ENCODE results near the gene PTPRF. TPM values are rescaled to one million over a fixed set of nuclear protein-coding genes. Genes with fewer than 3 reads are reported as not detected.

PTPRF gene
- polyA plus RNA-seq, 1 experiment = 97.0 TPM

DNA sequence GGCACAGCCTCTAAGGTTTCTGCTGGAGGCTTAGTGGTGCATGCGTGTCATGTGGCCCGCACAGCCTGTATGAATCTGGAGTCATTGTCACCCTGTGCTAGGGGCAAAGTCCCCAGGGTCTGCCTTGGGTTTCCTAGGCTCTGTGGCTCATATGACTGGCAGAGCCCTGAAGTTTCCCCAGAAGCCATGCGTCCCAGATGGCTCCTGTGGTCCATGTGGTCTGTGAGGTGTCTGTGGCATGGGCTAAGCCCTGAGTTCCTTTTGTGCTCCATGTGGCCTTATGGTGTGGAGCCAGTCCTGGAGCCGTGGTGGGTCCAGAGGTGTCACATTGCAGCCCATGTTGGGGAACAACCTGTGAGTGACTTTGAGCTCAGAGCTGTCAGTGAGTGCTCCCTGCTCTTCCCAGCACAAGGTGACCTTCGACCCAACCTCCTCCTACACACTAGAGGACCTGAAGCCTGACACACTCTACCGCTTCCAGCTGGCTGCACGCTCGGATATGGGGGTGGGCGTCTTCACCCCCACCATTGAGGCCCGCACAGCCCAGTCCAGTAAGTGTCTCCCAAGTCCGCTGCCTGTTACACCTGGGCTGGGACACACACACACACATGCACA, 61.5 kb downstream of the PTPRF start:
- Histone ChIP-seq H3K27me3 (ENCODE audit: control insufficient read depth, insufficient read depth, low read length) (no peaks in the 10 kb centered on the region), H3K4me3 (ENCODE audit: low read depth, low read length) (no peak overlapping the region), H3K36me3 (ENCODE audit: control insufficient read depth, insufficient read depth, low read length) (peaks cover 46% of the 10 kb centered on the region)
- ChIA-PET CTCF (interaction anchor here (0.5 kb wide), 1 partner anchor 54 kb away, joined by 3 read pairs; no protein-coding TSS in a partner anchor), POLR2A (no interaction called here)
- TF ChIP-seq, protein P1, sequence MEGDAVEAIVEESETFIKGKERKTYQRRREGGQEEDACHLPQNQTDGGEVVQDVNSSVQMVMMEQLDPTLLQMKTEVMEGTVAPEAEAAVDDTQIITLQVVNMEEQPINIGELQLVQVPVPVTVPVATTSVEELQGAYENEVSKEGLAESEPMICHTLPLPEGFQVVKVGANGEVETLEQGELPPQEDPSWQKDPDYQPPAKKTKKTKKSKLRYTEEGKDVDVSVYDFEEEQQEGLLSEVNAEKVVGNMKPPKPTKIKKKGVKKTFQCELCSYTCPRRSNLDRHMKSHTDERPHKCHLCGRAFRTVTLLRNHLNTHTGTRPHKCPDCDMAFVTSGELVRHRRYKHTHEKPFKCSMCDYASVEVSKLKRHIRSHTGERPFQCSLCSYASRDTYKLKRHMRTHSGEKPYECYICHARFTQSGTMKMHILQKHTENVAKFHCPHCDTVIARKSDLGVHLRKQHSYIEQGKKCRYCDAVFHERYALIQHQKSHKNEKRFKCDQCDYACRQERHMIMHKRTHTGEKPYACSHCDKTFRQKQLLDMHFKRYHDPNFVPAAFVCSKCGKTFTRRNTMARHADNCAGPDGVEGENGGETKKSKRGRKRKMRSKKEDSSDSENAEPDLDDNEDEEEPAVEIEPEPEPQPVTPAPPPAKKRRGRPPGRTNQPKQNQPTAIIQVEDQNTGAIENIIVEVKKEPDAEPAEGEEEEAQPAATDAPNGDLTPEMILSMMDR (IDR thresholded peaks at IDR 0.05; ENCODE audit: insufficient read depth, low read depth, low read length) = no peak
- DNase-seq (ENCODE audit: low read depth) = no peak

DNA sequence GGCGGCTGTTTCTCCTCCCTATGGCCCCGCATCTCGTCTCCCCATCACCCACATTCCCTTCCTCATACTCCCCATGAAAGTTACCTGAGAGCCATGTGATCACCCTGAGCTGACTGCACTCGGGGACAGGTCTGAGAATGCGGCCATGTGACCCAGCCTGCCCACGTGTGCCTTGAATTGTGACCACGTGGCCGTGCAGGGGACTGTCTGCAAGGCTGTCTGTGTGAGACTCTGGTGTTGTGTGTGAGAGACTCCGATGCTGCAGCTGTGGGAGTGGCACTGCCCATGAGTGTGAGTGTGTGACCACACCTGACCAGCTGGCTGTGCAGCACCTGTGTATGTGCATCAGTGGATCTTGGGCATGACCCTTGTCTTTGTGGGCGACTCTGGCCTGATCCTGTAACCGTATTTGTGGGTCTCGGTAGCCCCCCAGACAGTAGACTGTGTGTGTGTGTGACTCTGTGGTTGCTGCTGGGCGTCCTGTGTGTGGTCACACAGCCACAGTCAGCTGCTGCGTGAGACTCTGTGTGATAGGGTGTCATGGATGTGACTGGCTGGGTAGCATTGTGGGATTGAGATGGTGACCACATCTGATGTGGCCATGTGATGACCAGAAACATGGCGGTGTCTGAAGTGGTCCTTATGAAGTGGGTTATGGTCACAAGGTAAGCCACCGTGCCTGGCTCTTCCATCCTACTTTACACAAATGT, 62.4 kb downstream of the PTPRF start:
- Histone ChIP-seq H3K4me3 (ENCODE audit: low read depth, low read length) (no peak overlapping the region), H3K27me3 (ENCODE audit: control insufficient read depth, insufficient read depth, low read length) (no peaks in the 10 kb centered on the region), H3K36me3 (ENCODE audit: control insufficient read depth, insufficient read depth, low read length) (peaks cover 52% of the 10 kb centered on the region)
- ChIA-PET POLR2A (no interaction called here), CTCF (no interaction called here)
- TF ChIP-seq, protein P1 (IDR thresholded peaks at IDR 0.05; ENCODE audit: insufficient read depth, low read depth, low read length) = no peak
- no peak for DNase-seq (ENCODE audit: low read depth)

DNA sequence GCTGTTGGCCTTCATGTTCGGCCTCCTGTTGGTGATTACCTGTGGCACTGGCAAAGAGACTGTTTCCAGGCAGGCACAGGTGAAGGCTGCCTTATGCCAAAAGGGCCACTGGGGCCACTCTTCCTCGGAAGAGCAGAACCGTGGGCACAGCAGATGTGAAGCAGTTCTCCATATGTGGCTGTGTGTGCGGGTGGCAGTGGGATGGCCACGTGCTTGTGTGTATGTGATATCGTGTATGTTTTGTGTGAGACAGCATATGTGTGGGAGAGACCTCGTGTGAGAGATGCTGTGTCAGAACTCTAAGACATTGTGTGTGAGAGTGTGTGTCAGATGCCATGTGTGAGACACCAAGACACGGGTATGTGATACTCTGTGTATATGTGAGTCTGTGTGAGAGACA, 65.9 kb downstream of the PTPRF start:
- Histone ChIP-seq H3K36me3 (ENCODE audit: control insufficient read depth, insufficient read depth, low read length) (peaks cover 45% of the 10 kb centered on the region), H3K27me3 (ENCODE audit: control insufficient read depth, insufficient read depth, low read length) (no peaks in the 10 kb centered on the region), H3K4me3 (ENCODE audit: low read depth, low read length) (no peak overlapping the region)
- CTCF ChIA-PET = no interaction called here
- TF ChIP-seq, protein P1 (IDR thresholded peaks at IDR 0.05; ENCODE audit: insufficient read depth, low read depth, low read length) = no peak
- DNase-seq (ENCODE audit: low read depth) = no peak
- POLR2A ChIA-PET = no interaction called here

DNA sequence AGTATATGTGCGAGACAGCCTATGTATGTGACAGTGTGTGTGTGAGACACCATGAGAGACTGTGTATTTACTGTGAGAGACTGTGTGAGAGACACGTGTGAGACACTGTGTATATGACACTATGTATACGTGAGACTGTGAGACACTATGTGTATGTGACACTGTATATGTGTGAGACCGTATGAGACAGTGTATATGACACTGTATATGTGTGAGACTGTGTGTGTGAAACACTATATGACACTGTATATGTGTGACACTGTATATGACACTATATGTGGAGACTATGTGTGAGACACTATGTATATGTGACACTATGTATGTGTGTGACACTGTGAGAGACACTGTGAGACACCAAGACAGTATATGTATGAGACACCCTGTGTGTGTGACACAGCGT, 66.3 kb downstream of the PTPRF start:
- CTCF ChIA-PET = no interaction called here
- TF ChIP-seq, protein P1 (IDR thresholded peaks at IDR 0.05; ENCODE audit: insufficient read depth, low read depth, low read length) = no peak
- POLR2A ChIA-PET = no interaction called here
- peaks cover 44% of the 10 kb centered on the region for H3K36me3 ChIP-seq (ENCODE audit: control insufficient read depth, insufficient read depth, low read length)
- no peak overlapping the region for H3K4me3 ChIP-seq (ENCODE audit: low read depth, low read length)
- DNase-seq (ENCODE audit: low read depth) = no peak
- no peaks in the 10 kb centered on the region for H3K27me3 ChIP-seq (ENCODE audit: control insufficient read depth, insufficient read depth, low read length)

DNA sequence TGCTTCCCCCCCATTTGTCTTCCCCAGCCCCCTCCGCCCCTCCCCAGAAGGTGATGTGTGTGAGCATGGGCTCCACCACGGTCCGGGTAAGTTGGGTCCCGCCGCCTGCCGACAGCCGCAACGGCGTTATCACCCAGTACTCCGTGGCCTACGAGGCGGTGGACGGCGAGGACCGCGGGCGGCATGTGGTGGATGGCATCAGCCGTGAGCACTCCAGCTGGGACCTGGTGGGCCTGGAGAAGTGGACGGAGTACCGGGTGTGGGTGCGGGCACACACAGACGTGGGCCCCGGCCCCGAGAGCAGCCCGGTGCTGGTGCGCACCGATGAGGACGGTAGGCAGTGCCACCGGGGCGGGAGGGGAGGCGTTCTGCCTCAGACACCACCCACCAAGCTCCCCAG, 67.0 kb downstream of the PTPRF start:
- no peaks in the 10 kb centered on the region for H3K27me3 ChIP-seq (ENCODE audit: control insufficient read depth, insufficient read depth, low read length)
- peaks cover 39% of the 10 kb centered on the region for H3K36me3 ChIP-seq (ENCODE audit: control insufficient read depth, insufficient read depth, low read length)
- CTCF ChIA-PET = no interaction called here
- no peak overlapping the region for H3K4me3 ChIP-seq (ENCODE audit: low read depth, low read length)
- no peak for DNase-seq (ENCODE audit: low read depth)
- TF ChIP-seq, protein P1 (IDR thresholded peaks at IDR 0.05; ENCODE audit: insufficient read depth, low read depth, low read length) = no peak
- POLR2A ChIA-PET = no interaction called here

All from BJ (cell line).